ENCODE results near the gene ABCC5. TPM values are rescaled to one million over a fixed set of nuclear protein-coding genes. Genes with fewer than 3 reads are reported as not detected.

Gene ABCC5
- total RNA-seq, 2 experiments from 2014 or later, result 19.0 to 19.2 TPM

DNA sequence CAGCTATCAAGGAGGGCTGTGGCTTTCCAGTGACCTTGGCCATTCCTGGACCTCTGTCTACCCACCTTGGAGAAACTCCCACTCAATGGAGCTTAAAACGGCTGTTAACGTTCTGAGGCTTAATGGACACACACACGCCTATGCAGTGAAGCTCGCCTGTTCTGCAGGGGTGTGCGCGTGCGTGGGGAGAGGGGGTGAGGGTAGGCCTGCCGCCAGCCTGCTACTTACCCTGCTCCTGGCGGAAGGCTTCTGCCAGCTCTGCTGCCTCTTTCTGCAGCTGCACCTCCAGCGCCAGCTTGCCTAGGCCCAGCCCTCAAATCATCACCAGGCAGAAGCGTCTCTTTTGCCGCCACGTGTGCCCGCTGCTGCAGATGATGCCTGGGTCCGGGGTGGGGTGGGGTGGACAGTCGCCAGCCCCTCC lies 109.8 kb downstream of the ABCC5 start:
- no peaks in the 10 kb centered on the region for H3K4me1 Mint-ChIP-seq
- POLR2A ChIA-PET, result no interaction called here
- no peaks in the 10 kb centered on the region for H3K9me3 Mint-ChIP-seq
- no peaks in the 10 kb centered on the region for H3K36me3 Mint-ChIP-seq (ENCODE audit: low read depth)
- DNase-seq, result no peak
- no peak overlapping the region for H3K4me3 Mint-ChIP-seq
- no peaks in the 10 kb centered on the region for H3K27me3 Mint-ChIP-seq
- no peak overlapping the region for H3K27ac Mint-ChIP-seq
- CTCF ChIA-PET, result interaction anchor here (0.5 kb wide), 1 partner anchor 381 kb away, joined by 3 read pairs; no protein-coding TSS in a partner anchor

DNA sequence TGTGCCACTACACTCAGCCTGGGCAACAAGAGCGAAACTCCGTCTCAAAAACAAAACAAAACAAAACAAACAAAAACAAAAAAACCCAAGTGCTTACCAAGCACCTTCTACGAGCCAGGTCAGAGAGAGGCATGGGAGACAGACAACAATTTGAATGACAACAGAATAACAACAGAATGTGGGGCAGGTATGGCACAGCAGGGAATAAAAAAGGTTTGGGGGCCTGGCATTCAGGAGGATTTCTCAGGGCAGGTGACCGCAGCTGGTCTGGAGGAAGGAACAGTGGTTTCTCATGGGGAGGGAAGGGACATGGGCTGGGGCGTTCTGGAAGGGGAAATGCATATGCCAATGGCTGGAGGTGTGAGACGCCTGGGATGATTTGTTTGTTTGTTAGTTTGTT lies 110.5 kb downstream of the ABCC5 start:
- H3K36me3 Mint-ChIP-seq (ENCODE audit: low read depth), result no peaks in the 10 kb centered on the region
- no peak overlapping the region for H3K4me3 Mint-ChIP-seq
- CTCF ChIA-PET, result no interaction called here

GRCh38 chr3:183906234-183906921 lies 111.3 kb downstream of the ABCC5 start:
- no peaks in the 10 kb centered on the region for H3K4me1 Mint-ChIP-seq
- H3K27ac Mint-ChIP-seq, result no peak overlapping the region
- DNase-seq, result no peak
- POLR2A ChIA-PET, result no interaction called here
- CTCF ChIA-PET, result interaction anchor here (1.4 kb wide), 1 partner anchor 9 kb away, joined by 3 read pairs; no protein-coding TSS in a partner anchor
- H3K36me3 Mint-ChIP-seq (ENCODE audit: low read depth), result no peaks in the 10 kb centered on the region
- no peak overlapping the region for H3K4me3 Mint-ChIP-seq
- H3K27me3 Mint-ChIP-seq, result peaks cover 4% of the 10 kb centered on the region
- H3K9me3 Mint-ChIP-seq, result no peaks in the 10 kb centered on the region

More for the DNA sequence above, 110.5 kb downstream of the ABCC5 start:
- no peaks in the 10 kb centered on the region for H3K9me3 Mint-ChIP-seq
- no peak for DNase-seq
- POLR2A ChIA-PET, result no interaction called here
- H3K27ac Mint-ChIP-seq, result no peak overlapping the region
- H3K27me3 Mint-ChIP-seq, result no peaks in the 10 kb centered on the region
- H3K4me1 Mint-ChIP-seq, result no peaks in the 10 kb centered on the region

DNA sequence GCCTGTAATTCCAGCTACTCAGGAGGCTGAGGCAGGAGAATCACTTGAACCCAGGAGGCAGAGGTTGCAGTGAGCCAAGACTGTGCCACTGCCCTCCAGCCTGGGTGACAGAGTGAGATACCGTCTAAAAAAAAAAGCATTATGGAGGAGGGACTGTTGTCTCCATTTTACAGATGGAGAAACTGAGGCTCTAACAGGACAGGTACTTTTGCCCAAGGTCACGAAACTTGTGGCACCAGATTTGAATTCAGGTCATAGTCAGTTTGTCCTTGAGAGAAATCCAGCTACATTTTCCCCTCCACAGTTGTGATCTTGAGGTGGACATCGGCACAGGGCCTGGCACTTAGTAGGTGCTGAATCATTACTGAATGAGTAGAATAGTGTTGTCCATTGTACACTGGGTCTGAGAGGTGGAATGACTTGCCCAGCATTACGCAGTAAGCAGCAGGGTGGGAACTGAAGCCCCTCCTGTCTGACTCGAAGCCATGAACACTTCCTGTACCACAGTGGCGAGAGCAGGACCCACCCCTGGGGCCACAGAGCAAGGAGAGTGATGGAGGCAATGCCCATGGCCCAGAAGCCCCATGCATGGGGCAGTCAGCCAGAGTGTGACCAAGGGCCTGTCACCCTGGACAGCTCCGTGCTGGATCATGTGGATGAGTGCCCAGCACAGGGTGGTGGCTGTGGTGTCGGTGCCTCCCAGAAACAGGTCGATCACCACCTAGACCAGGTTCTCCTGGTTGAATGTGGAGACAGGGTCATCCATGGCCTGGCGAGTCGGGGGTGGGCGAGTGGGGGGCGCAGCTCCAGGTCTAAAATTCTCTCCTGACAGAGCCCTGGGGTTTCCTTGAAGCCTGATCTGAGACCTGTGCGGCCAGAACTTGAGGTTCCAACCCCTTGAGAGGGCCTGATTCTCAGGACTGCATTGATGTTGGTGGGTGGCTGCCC lies 112.6 kb downstream of the ABCC5 start:
- Mint-ChIP-seq H3K27me3 (peaks cover 10% of the 10 kb centered on the region), H3K9me3 (peaks cover 3% of the 10 kb centered on the region), H3K36me3 (ENCODE audit: low read depth) (no peaks in the 10 kb centered on the region), H3K4me1 (no peaks in the 10 kb centered on the region), H3K27ac (no peak overlapping the region), H3K4me3 (no peak overlapping the region)
- ChIA-PET CTCF (interaction anchor here (1.1 to 1.4 kb wide), 2 partner anchors 8 to 84 kb away, joined by 3 to 4 read pairs; no protein-coding TSS in a partner anchor), POLR2A (no interaction called here)
- DNase-seq, result no peak

GRCh38 chr3:183898028-183898431 lies 119.7 kb downstream of the ABCC5 start:
- CTCF ChIA-PET, result interaction anchor here (1.0 to 5.2 kb wide), 6 partner anchors 8 to 330 kb away, joined by 3 to 42 read pairs (median 3); partner anchors contain the start of gene PARL

GRCh38 chr3:183897606-183898005 lies 120.1 kb downstream of the ABCC5 start:
- CTCF ChIA-PET, result interaction anchor here (0.8 to 5.2 kb wide), 6 partner anchors 8 to 73 kb away, joined by 3 to 42 read pairs (median 3); partner anchors contain the start of gene PARL
- Mint-ChIP-seq H3K27me3 (peaks cover 17% of the 10 kb centered on the region), H3K4me3 (no peak overlapping the region), H3K4me1 (no peaks in the 10 kb centered on the region), H3K36me3 (ENCODE audit: low read depth) (no peaks in the 10 kb centered on the region), H3K9me3 (peaks cover 5% of the 10 kb centered on the region), H3K27ac (no peak overlapping the region)
- POLR2A ChIA-PET, result no interaction called here
- DNase-seq, result no peak

More at GRCh38 chr3:183898028-183898431, 119.7 kb downstream of the ABCC5 start:
- Mint-ChIP-seq H3K9me3 (peaks cover 5% of the 10 kb centered on the region), H3K4me3 (no peak overlapping the region), H3K27ac (no peak overlapping the region), H3K27me3 (peaks cover 17% of the 10 kb centered on the region), H3K36me3 (ENCODE audit: low read depth) (no peaks in the 10 kb centered on the region), H3K4me1 (no peaks in the 10 kb centered on the region)
- POLR2A ChIA-PET, result no interaction called here
- no peak for DNase-seq

DNA sequence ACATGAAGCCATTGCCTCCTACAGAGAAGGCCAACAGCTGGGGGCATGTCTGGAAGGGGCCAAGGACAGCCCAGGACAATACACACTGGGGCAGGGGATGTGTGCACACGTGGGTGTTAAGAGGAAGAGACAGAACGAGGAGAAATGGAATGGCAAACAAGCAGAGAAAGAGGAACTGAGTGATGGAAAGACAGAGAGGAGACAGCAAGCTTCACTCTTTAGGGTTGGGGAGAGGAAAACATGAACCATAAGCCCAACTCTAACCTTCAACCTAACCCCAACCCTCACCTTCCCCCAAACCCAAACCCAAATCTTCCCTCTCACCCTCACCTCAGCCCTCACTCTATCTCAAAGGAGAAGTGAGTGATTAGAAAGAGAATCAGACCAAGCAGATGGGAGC lies 121.1 kb downstream of the ABCC5 start:
- H3K4me3 Mint-ChIP-seq, result no peak overlapping the region
- no peaks in the 10 kb centered on the region for H3K36me3 Mint-ChIP-seq (ENCODE audit: low read depth)
- POLR2A ChIA-PET, result no interaction called here

DNA sequence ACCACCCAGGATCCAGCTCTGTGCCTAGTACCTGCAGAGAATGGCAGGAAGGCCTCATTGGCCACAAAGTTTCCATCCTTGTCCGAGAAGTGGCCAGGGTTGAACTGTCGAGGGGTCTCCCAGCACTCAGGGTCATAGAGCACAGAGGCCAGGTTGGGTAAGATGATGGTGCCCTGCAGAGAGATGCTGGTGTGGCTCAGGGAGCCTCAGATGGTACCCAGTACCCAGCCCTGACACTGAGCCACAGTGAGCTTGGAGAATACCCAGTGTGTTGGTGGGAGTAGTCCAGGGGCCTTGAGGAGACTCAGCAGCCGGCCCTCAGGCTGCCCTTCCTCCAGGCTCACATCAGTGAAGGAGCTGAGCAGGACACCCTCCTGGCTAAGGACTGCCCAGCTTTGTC lies 121.5 kb downstream of the ABCC5 start:
- H3K27me3 Mint-ChIP-seq, result peaks cover 11% of the 10 kb centered on the region
- H3K36me3 Mint-ChIP-seq (ENCODE audit: low read depth), result no peaks in the 10 kb centered on the region
- no peak overlapping the region for H3K4me3 Mint-ChIP-seq
- DNase-seq, result no peak
- POLR2A ChIA-PET, result no interaction called here
- H3K4me1 Mint-ChIP-seq, result no peaks in the 10 kb centered on the region
- peaks cover 5% of the 10 kb centered on the region for H3K9me3 Mint-ChIP-seq
- CTCF ChIA-PET, result interaction anchor here (0.9 to 5.2 kb wide), 10 partner anchors 11 to 399 kb away, joined by 3 to 42 read pairs (median 4); partner anchors contain the start of gene PARL
- H3K27ac Mint-ChIP-seq, result no peak overlapping the region

More for the DNA sequence above, 121.1 kb downstream of the ABCC5 start:
- Mint-ChIP-seq H3K9me3 (peaks cover 5% of the 10 kb centered on the region), H3K4me1 (no peaks in the 10 kb centered on the region), H3K27me3 (peaks cover 15% of the 10 kb centered on the region), H3K27ac (no peak overlapping the region)
- CTCF ChIA-PET, result interaction anchor here (1.0 to 5.2 kb wide), 6 partner anchors 9 to 392 kb away, joined by 3 to 42 read pairs (median 5); partner anchors contain the start of gene PARL
- DNase-seq, result no peak

DNA sequence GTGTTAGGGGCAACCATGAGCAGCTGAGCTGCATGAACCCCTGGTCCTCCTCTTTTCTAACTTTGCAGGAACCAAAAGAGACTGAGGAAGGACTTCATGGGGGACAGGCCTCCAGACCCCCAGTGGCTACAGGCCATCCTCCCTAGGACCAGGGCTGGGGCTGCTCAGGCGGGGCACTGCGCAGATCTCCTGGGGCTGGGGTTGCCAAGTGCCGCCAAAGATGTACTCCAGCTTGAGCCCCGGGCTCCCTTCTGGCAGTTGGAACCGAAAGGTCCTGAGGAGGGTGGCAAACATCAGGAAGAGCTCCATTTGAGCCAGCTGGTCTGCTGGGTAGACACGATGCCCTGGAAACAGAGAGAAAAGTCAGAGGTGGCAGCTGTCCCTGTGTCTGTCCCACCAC lies 121.9 kb downstream of the ABCC5 start:
- no peaks in the 10 kb centered on the region for H3K36me3 Mint-ChIP-seq (ENCODE audit: low read depth)
- peaks cover 12% of the 10 kb centered on the region for H3K27me3 Mint-ChIP-seq
- H3K9me3 Mint-ChIP-seq, result peaks cover 5% of the 10 kb centered on the region

DNA sequence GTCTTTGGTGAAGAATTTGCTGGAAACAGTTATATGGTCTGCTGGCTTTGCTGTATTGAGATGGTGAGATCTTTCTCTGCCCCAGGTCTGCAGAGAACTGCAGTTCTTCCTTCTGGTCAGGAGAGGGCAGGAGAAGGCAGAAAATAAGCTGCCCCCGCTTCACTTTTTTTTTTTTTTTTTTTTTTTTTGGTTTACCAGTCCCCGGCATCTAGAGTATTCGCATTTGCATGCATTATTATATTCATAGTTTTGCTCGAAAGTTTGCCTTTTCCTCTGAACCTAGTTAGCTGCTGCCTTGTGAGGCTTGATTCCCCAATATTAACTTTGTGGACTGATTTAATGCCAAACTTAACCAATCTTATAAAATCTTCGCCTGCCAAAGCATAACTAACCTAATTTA lies 122.4 kb downstream of the ABCC5 start:
- ChIA-PET CTCF (interaction anchor here (0.6 to 5.2 kb wide), 18 partner anchors 10 to 1149 kb away, joined by 3 to 42 read pairs (median 4); partner anchors contain the start of genes ABCC5 and PARL), POLR2A (no interaction called here)
- Mint-ChIP-seq H3K27ac (no peak overlapping the region), H3K4me3 (no peak overlapping the region), H3K4me1 (no peaks in the 10 kb centered on the region), H3K9me3 (peaks cover 4% of the 10 kb centered on the region), H3K36me3 (ENCODE audit: low read depth) (no peaks in the 10 kb centered on the region), H3K27me3 (peaks cover 10% of the 10 kb centered on the region)
- DNase-seq, result peak; percentile 52

More for the DNA sequence above, 121.9 kb downstream of the ABCC5 start:
- ChIA-PET CTCF (interaction anchor here (0.6 to 5.2 kb wide), 16 partner anchors 11 to 399 kb away, joined by 3 to 42 read pairs (median 4); partner anchors contain the start of genes ABCC5 and PARL), POLR2A (no interaction called here)
- Mint-ChIP-seq H3K4me3 (no peak overlapping the region), H3K27ac (no peak overlapping the region), H3K4me1 (no peaks in the 10 kb centered on the region)
- DNase-seq, result no peak

GRCh38 chr3:183892610-183893214 lies 125.0 kb downstream of the ABCC5 start:
- no peak overlapping the region for H3K4me3 Mint-ChIP-seq
- H3K27me3 Mint-ChIP-seq, result peaks cover 3% of the 10 kb centered on the region
- H3K9me3 Mint-ChIP-seq, result no peaks in the 10 kb centered on the region
- DNase-seq, result no peak
- H3K4me1 Mint-ChIP-seq, result no peaks in the 10 kb centered on the region
- ChIA-PET CTCF (interaction anchor here (1.2 kb wide), 1 partner anchor 14 kb away, joined by 3 read pairs; no protein-coding TSS in a partner anchor), POLR2A (no interaction called here)
- no peak overlapping the region for H3K27ac Mint-ChIP-seq
- H3K36me3 Mint-ChIP-seq (ENCODE audit: low read depth), result no peaks in the 10 kb centered on the region

GRCh38 chr3:183885766-183886165 lies 131.9 kb downstream of the ABCC5 start:
- ChIA-PET CTCF (interaction anchor here (0.9 to 2.6 kb wide), 8 partner anchors 11 to 665 kb away, joined by 3 to 42 read pairs (median 4); partner anchors contain the start of gene KLHL24), POLR2A (no interaction called here)
- DNase-seq, result no peak

More at GRCh38 chr3:183885766-183886165, 131.9 kb downstream of the ABCC5 start:
- Mint-ChIP-seq H3K27ac (peak overlapping the region; percentile 32), H3K27me3 (peaks cover 2% of the 10 kb centered on the region), H3K9me3 (no peaks in the 10 kb centered on the region), H3K4me3 (peak overlapping the region; percentile 55), H3K36me3 (ENCODE audit: low read depth) (peaks cover 2% of the 10 kb centered on the region), H3K4me1 (peaks cover 34% of the 10 kb centered on the region)

Measured in activated CD4-positive, alpha-beta T cell treated with anti-CD3 and anti-CD28 coated beads, Interleukin-2, amount 10 ng/mL, durations not matched to agents 7 days and 5 days (primary cell).